Fibroblast of lung (primary cell): Measurements from ENCODE around the gene NFATC2.

ENCODE experiments used
- CTCF ChIP-seq, 2 donors: IDR thresholded peaks in 1 of 2; conservative IDR thresholded peaks in 1 of 2; 1 replicate in 1 of 2; 2 replicates in 1 of 2; pipeline ENCODE4 v1.5.1; 2011 to 2012; ENCODE audit warnings: low read length in 2 of 2, control low read depth in 1 of 2, inconsistent platforms in 1 of 2, low read depth in 1 of 2, mild to moderate bottlenecking in 1 of 2
- EZH2 ChIP-seq: IDR thresholded peaks from 2 replicates; pipeline ENCODE4 v1.5.1; 2012; ENCODE audit warnings: low read length, control low read depth, mild to moderate bottlenecking; ENCODE audit errors: missing control alignments

GRCh38 chr20:51503376-51503775, 39.1 kb downstream of the NFATC2 start:
- TF ChIP-seq CTCF (conservative IDR thresholded peaks at IDR 0.05 in 1 of 2, IDR thresholded peaks at IDR 0.05 in 1 of 2; ENCODE audit: low read depth in 1 of 2, low read length in 2 of 2) (no peak), EZH2 (no peak)
